Skin epidermis (tissue), 12 donors: Measurements from ENCODE around the gene HOXB5.

ENCODE experiments used
- H3K27ac ChIP-seq, 21 experiments: fragments of 200-600 bp; sonication (generic) in 11 of 21; one replicate each; pipeline ENCODE4 v1.5.0; 2020; ENCODE audit warnings: mild to moderate bottlenecking in 3 of 21, inconsistent platforms in 2 of 21, moderate library complexity in 2 of 21
- H3K4me3 ChIP-seq, 7 experiments: fragments of 200-600 bp; sonication (generic) in 2 of 7; one replicate each; pipeline ENCODE4 v1.5.0; 2020; ENCODE audit warnings: inconsistent platforms in 2 of 7, mild to moderate bottlenecking in 2 of 7, moderate library complexity in 1 of 7

HOXB5 gene

GRCh38 chr17:48593126-48593829 is at the start of gene HOXB5:
Gene HOXB5 (minus strand): TSS chr17:48593779. CDS start chr17:48593682, 97 bp downstream.
- Histone ChIP-seq H3K27ac (peak within 1 kb of the TSS in 7 of 21 experiments; percentile 17 to 94 (median 81)), H3K4me3 (peak within 1 kb of the TSS in 6 of 7 experiments; percentile 2 to 36 (median 16))

- Histone ChIP-seq H3K27ac (no peak overlapping the region), H3K4me3 (no peak overlapping the region)
Observed at GRCh38 chr17:48642843-48643696, 49.5 kb upstream of the HOXB5 start.

- H3K27ac ChIP-seq: no peak overlapping the region
- no peak overlapping the region for H3K4me3 ChIP-seq
Observed at GRCh38 chr17:48642059-48642842, 48.7 kb upstream of the HOXB5 start.

- Histone ChIP-seq H3K27ac (no peak overlapping the region), H3K4me3 (no peak overlapping the region)
Observed at GRCh38 chr17:48641541-48642058, 48.0 kb upstream of the HOXB5 start.

GRCh38 chr17:48640858-48641180 is 47.2 kb upstream of the HOXB5 start:
- H3K27ac ChIP-seq: no peak overlapping the region

GRCh38 chr17:48639982-48640857 is 46.6 kb upstream of the HOXB5 start:
- Histone ChIP-seq H3K4me3 (no peak overlapping the region), H3K27ac (no peak overlapping the region)

More at GRCh38 chr17:48640858-48641180, 47.2 kb upstream of the HOXB5 start:
- no peak overlapping the region for H3K4me3 ChIP-seq

- H3K27ac ChIP-seq: no peak overlapping the region
- no peak overlapping the region for H3K4me3 ChIP-seq
Observed at GRCh38 chr17:48639136-48639535, 45.6 kb upstream of the HOXB5 start.

- Histone ChIP-seq H3K4me3 (no peak overlapping the region), H3K27ac (no peak overlapping the region)
Observed at GRCh38 chr17:48637323-48638260, 44.0 kb upstream of the HOXB5 start.

- no peak overlapping the region for H3K4me3 ChIP-seq
- no peak overlapping the region for H3K27ac ChIP-seq
Observed at GRCh38 chr17:48636177-48637018, 42.8 kb upstream of the HOXB5 start.

GRCh38 chr17:48634493-48635208 is 41.1 kb upstream of the HOXB5 start:
- no peak overlapping the region for H3K27ac ChIP-seq
- no peak overlapping the region for H3K4me3 ChIP-seq

- H3K4me3 ChIP-seq: no peak overlapping the region
- H3K27ac ChIP-seq: no peak overlapping the region
Observed at GRCh38 chr17:48633266-48633677, 39.7 kb upstream of the HOXB5 start.

- no peak overlapping the region for H3K27ac ChIP-seq
- H3K4me3 ChIP-seq: no peak overlapping the region
Observed at GRCh38 chr17:48632579-48633265, 39.1 kb upstream of the HOXB5 start.

- no peak overlapping the region for H3K4me3 ChIP-seq
- H3K27ac ChIP-seq: no peak overlapping the region
Observed at GRCh38 chr17:48631693-48632578, 38.4 kb upstream of the HOXB5 start.

GRCh38 chr17:48630925-48631692 is 37.5 kb upstream of the HOXB5 start:
- H3K4me3 ChIP-seq: no peak overlapping the region
- H3K27ac ChIP-seq: no peak overlapping the region
